Immature natural killer cell (primary cell): Measurements from ENCODE around the gene ANP32A. TPM values are rescaled to one million over a fixed set of nuclear protein-coding genes. Genes with fewer than 3 reads are reported as not detected.
"Not testable (repeated sequence)": the region's sequence is repeated elsewhere in the genome, so short reads cannot be mapped to it uniquely, and the experiment has no call there.

Experiments used
- DNase-seq, 3 donors: peaks; one replicate each; pipeline ENCODE4 v3.0.0; 2022; ENCODE audit warnings: mixed read lengths in 1 of 3
- H3K27ac Mint-ChIP-seq, 6 donors: one replicate each; pipeline ENCODE4 v1.8.0; 2020; ENCODE audit warnings: mixed read lengths in 6 of 6, mild to moderate bottlenecking in 5 of 6, inconsistent platforms in 4 of 6, moderate library complexity in 3 of 6
- H3K27me3 Mint-ChIP-seq, 3 donors: one replicate each; pipeline ENCODE4 v1.8.0; 2020 to 2021; ENCODE audit warnings: low read depth in 3 of 3, mild to moderate bottlenecking in 3 of 3, mixed read lengths in 3 of 3, moderate library complexity in 3 of 3, inconsistent platforms in 1 of 3
- H3K36me3 Mint-ChIP-seq, 3 donors: one replicate each; pipeline ENCODE4 v1.8.0; 2020; ENCODE audit warnings: mixed read lengths in 3 of 3, inconsistent platforms in 2 of 3, mild to moderate bottlenecking in 2 of 3
- H3K4me1 Mint-ChIP-seq, 2 donors: one replicate each; pipeline ENCODE4 v1.8.0; 2020; ENCODE audit warnings: inconsistent platforms in 2 of 2, mild to moderate bottlenecking in 2 of 2, mixed read lengths in 2 of 2, moderate library complexity in 1 of 2
- H3K4me3 Mint-ChIP-seq, 5 donors: one replicate each; pipeline ENCODE4 v1.8.0; 2020; ENCODE audit warnings: mild to moderate bottlenecking in 5 of 5, mixed read lengths in 5 of 5, inconsistent platforms in 3 of 5, moderate library complexity in 3 of 5
- H3K9me3 Mint-ChIP-seq, 6 donors: one replicate each; pipeline ENCODE4 v1.8.0; 2020; ENCODE audit warnings: mild to moderate bottlenecking in 6 of 6, mixed read lengths in 6 of 6, inconsistent platforms in 4 of 6, moderate library complexity in 3 of 6
- polyA plus RNA-seq, 3 donors: library from polyadenylated mRNA; unstranded; fragments of 300-500 nt; fragmentation: Illumina TruSeq; gene quantifications; one replicate each; pipeline ENCODE4 v1.2.3, GENCODE V29; 2021

Gene ANP32A
- polyA plus RNA-seq, 3 donors from 2014 or later, result 76.3 to 147 (median 85.2) TPM

GRCh38 chr15:68767833-68768232 lies 52.9 kb downstream of the ANP32A start:
- DNase-seq, result no peak
- Mint-ChIP-seq H3K27ac (no peak overlapping the region), H3K9me3 (peaks cover 0 to 1% (median 0%) of the 10 kb centered on the region in 6 donors), H3K27me3 (peaks cover 3 to 16% (median 7%) of the 10 kb centered on the region in 3 donors), H3K4me1 (no peaks in the 10 kb centered on the region), H3K4me3 (no peak overlapping the region), H3K36me3 (no peaks in the 10 kb centered on the region)

DNA sequence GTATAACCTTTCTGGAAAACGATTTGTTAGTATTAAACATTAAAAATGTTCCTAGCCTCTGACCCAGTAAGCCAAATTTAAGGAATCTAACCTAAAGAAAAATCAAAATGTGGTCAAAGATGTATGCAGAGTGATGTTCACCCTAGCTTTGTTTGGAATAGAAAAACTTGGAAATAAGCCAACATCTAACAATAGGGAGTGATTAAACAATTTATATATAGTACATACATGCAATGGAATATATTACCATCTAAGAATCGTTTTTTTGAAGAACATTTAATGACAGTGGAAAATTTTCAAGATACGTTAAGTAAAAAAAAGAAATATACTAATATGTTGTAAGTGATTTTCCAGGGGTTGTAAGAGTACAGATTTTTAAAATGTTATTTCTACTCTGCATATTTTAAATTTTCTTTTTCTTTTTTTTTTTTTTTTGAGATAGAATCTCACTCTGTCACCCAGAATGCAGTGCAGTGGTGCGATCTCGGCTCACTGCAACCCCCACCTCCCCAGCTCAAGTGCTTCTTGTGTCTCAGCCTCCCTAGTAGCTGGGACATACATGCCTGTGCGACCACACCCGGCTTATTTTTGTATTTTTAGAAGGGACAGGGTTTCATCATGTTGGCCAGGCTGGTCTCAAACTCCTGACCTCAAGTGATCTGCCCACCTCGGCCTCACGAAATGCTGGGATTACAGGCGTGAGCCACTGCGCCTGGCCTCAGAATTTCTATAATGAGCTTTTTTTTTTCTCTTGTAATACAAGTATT lies 54.9 kb downstream of the ANP32A start:
- no peak overlapping the region for H3K4me3 Mint-ChIP-seq
- no peak for DNase-seq
- H3K4me1 Mint-ChIP-seq, result no peaks in the 10 kb centered on the region
- H3K27me3 Mint-ChIP-seq, result peaks cover 5 to 24% (median 5%) of the 10 kb centered on the region in 3 donors
- H3K27ac Mint-ChIP-seq, result no peak overlapping the region
- no peaks in the 10 kb centered on the region for H3K9me3 Mint-ChIP-seq
- H3K36me3 Mint-ChIP-seq, result no peaks in the 10 kb centered on the region

DNA sequence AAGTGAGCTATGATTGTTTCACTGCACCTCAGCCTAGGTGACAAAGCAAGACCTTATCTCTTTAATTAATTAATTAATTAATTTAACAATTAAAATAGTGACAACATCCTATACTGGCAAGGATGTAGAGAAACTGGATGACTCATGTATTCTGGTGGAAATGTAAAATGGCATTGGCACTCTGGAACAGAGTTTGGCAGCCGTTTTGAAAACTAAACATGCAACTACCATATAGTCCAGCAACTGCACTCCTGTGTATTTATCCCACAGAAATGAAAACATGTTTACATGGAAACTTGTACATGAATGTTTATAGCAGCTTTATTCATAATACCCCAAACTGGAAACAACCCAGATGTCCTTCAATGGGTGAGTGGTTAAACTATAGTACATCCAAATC lies 56.6 kb downstream of the ANP32A start:
- Mint-ChIP-seq H3K4me3 (no peak overlapping the region), H3K27ac (no peak overlapping the region), H3K9me3 (no peaks in the 10 kb centered on the region), H3K27me3 (peaks cover 4 to 29% (median 5%) of the 10 kb centered on the region in 3 donors), H3K36me3 (no peaks in the 10 kb centered on the region), H3K4me1 (no peaks in the 10 kb centered on the region)
- DNase-seq, result no peak

DNA sequence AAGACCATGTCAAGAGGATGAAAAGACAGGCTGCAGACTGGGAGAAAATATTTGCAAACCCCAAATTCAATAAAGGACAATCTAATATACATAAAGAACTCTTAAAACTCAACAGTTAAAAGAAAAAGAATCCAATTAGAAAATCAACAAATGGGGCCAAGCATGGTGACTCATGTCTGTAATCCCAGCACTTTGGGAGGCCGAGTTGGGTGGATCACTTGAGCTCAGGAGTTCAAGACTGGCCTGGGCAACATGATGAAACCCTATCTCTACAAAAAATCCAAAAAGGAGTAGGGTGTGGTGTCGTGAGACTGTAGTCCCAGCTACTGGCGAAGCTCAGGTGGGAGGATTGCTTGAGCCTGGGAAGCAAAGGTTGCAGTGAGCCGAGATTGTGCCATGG lies 57.6 kb downstream of the ANP32A start:
- Mint-ChIP-seq H3K27ac (no peak overlapping the region), H3K9me3 (no peaks in the 10 kb centered on the region), H3K4me3 (no peak overlapping the region), H3K27me3 (peaks cover 2 to 22% (median 5%) of the 10 kb centered on the region in 3 donors), H3K36me3 (no peaks in the 10 kb centered on the region), H3K4me1 (no peaks in the 10 kb centered on the region)
- DNase-seq, result no peak

DNA sequence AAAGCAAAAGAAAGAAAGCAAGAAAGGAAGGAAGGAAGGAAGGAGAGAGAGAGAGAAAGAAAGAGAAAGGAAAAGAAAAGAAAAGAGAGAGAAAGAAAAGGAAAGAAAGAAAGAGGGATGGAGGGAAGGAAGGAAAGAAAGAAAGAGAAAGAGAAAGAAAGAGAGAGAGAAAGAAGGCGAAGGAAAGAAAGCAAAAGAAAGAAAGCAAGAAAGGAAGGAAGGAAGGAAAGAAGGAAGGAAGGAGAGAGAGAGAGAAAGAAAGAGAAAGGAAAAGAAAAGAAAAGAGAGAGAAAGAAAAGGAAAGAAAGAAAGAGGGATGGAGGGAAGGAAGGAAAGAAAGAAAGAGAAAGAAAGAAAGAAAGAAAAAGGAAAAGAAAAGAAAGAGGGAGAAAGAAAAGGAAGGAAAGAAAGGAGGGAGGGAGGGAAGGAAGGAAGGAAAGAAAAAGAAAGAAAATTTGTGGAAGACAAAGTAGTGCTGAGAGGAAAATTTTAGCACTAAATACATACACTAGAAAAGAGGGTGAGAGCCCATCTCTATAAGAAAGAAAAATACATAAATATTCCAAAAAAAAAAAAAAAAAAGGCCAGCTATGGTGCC lies 60.6 kb downstream of the ANP32A start:
- not testable (repeated sequence) for H3K4me1 Mint-ChIP-seq, DNase-seq, H3K9me3 Mint-ChIP-seq, H3K36me3 Mint-ChIP-seq, H3K27ac Mint-ChIP-seq, H3K4me3 Mint-ChIP-seq
- H3K27me3 Mint-ChIP-seq, result peaks cover 2 to 20% (median 5%) of the 10 kb centered on the region in 3 donors

DNA sequence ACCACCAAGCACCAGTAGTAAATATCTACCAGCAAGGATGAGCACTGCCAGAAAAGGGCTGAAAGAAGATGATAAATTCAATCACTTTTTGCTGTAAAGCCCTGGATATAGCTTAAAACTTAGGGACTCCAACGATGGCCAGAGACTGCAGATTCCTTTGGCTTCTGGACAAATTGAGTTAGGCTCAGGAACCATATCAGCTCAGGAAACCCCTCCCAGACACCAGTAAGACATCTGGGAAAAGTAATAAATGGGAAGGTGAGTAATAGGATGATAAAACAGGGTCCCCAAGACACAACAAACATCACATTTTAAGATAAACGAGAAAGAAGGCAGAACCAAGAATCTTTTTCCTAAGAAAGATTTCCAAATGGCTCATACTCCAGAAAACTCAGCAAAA lies 65.0 kb downstream of the ANP32A start:
- no peak for DNase-seq
- H3K4me1 Mint-ChIP-seq, result peaks cover 6 to 13% of the 10 kb centered on the region in 2 donors
- peaks cover 0 to 7% (median 0%) of the 10 kb centered on the region in 3 donors for H3K27me3 Mint-ChIP-seq
- no peaks in the 10 kb centered on the region for H3K9me3 Mint-ChIP-seq
- H3K36me3 Mint-ChIP-seq, result no peaks in the 10 kb centered on the region
- H3K4me3 Mint-ChIP-seq, result no peak overlapping the region
- H3K27ac Mint-ChIP-seq, result peak overlapping the region in 2 of 6 donors; percentile 6

DNA sequence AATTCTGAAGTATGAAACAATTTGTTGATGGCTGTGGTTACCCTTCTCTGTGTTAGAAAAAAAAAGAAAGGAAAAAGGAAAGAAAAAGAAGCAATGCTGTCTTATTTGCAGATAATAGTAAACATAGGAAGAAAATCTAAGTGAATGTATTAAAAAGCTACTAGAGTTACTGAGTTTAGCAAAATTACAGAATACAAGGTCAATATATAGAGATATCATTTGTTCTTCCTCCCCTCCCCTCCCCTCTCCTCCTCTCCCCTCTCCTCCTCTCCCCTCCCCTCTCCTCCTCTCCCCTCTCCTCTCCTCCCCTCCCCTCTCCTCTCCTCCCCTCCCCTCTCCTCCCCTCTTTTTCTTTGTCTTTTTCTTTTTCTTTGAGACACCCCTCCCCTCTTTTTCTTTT lies 69.1 kb downstream of the ANP32A start:
- H3K4me1 Mint-ChIP-seq, result peaks cover 6 to 13% of the 10 kb centered on the region in 2 donors
- no peak for DNase-seq
- H3K27ac Mint-ChIP-seq, result no peak overlapping the region
- H3K4me3 Mint-ChIP-seq, result no peak overlapping the region
- H3K36me3 Mint-ChIP-seq, result no peaks in the 10 kb centered on the region
- no peaks in the 10 kb centered on the region for H3K9me3 Mint-ChIP-seq
- no peaks in the 10 kb centered on the region for H3K27me3 Mint-ChIP-seq

DNA sequence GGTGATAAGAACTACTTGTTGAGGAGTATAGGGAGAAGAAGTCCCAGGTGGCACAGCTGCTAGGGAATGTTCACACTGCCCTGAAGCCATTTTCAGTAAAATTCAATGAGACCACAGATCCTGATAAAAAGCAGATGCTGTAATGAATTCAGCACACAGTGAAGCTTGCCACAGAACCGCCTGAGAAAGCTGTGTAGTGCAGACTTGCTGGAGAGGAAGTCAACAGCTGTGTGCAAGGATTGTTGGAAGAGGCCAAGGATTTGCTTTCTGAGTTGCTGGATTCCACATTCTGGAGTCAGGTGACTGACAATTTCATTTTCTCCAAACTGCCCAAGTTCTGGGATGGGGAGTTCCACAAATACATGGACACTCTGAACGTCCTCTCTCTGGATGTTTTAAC lies 70.9 kb downstream of the ANP32A start:
- no peaks in the 10 kb centered on the region for H3K9me3 Mint-ChIP-seq
- no peaks in the 10 kb centered on the region for H3K27me3 Mint-ChIP-seq
- no peak for DNase-seq
- no peak overlapping the region for H3K27ac Mint-ChIP-seq
- H3K4me1 Mint-ChIP-seq, result peaks cover 3 to 9% of the 10 kb centered on the region in 2 donors
- no peaks in the 10 kb centered on the region for H3K36me3 Mint-ChIP-seq
- no peak overlapping the region for H3K4me3 Mint-ChIP-seq

GRCh38 chr15:68749365-68749764 lies 71.3 kb downstream of the ANP32A start:
- Mint-ChIP-seq H3K4me1 (peaks cover 1 to 6% of the 10 kb centered on the region in 2 donors), H3K27me3 (no peaks in the 10 kb centered on the region), H3K4me3 (no peak overlapping the region), H3K27ac (no peak overlapping the region), H3K36me3 (no peaks in the 10 kb centered on the region), H3K9me3 (no peaks in the 10 kb centered on the region)
- DNase-seq, result no peak

DNA sequence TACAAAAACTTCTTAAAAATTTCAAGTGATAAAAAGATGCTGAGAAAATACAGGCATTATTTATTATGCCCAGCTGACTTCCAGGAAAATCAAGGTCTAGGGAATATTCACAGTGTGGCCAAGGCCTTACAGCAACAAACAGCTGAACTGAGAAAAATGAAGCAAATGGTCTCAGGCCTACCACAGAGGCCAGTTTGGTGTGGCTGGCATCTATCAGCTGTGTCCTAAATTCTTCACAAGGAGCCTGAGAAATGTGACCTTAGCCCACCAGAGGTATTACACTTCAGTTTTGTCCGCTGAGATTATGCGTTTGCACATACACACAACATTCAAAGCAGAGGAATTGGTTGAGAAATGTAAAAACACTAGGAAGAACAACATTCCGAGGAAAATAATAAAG lies 77.4 kb downstream of the ANP32A start:
- H3K9me3 Mint-ChIP-seq, result no peaks in the 10 kb centered on the region
- H3K27me3 Mint-ChIP-seq, result peaks cover 0 to 4% (median 3%) of the 10 kb centered on the region in 3 donors
- no peak for DNase-seq

DNA sequence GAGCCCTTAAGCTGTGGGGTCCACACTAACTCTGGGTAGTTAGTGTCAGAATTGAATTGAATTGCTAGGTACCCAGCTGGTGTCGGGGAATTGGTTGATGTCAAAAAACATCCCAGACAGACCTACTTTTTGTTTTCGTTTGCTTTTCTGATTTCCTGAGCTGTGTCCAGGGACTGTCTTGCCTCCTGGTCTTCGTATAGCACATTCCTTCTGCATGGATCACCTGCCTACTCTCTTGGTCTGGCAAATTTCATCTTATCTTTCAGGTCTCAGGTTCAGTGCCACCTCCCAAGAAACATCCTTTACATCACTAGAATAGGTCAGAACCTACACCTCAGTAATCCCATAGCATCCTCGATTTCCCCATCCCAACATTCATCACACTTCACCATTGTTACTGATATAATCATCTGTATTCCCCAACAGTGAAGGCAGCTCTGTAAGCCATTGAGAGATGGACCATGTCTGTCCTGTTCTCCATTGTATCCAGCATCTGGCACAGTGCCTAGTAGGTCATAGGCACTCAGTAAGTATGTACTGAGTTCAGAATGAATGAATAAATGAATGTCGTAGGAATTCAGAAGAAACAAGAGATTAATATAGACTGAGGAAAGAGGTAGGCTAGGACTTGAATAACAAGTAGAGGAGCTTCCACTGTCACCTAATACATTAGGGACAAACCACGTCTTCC lies 81.2 kb downstream of the ANP32A start:
- Mint-ChIP-seq H3K27me3 (peaks cover 3 to 4% (median 3%) of the 10 kb centered on the region in 3 donors), H3K27ac (no peak overlapping the region), H3K4me1 (no peaks in the 10 kb centered on the region), H3K4me3 (no peak overlapping the region), H3K9me3 (no peaks in the 10 kb centered on the region), H3K36me3 (no peaks in the 10 kb centered on the region)
- DNase-seq, result no peak

More for the DNA sequence above, 77.4 kb downstream of the ANP32A start:
- no peaks in the 10 kb centered on the region for H3K36me3 Mint-ChIP-seq
- H3K4me1 Mint-ChIP-seq, result no peaks in the 10 kb centered on the region
- no peak overlapping the region for H3K4me3 Mint-ChIP-seq
- H3K27ac Mint-ChIP-seq, result no peak overlapping the region

DNA sequence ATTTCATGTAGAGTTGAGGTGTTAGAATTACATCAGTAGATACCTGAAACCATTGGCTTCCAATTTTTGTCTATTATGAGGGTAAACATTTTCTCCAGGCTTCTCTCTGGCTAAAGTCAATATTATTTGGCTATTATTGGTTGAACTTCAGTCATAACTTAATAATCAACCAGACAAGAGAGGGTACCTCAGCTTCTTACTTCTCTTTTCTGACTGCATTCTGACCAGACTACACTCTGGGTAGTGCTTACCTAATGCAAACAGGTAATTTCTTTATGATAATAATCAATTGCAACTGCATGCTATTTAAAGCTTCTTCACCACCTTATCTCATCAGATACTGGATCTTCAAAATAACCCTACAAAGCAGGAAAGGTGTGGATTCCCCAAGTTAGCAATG lies 85.1 kb downstream of the ANP32A start:
- Mint-ChIP-seq H3K4me3 (no peak overlapping the region), H3K36me3 (no peaks in the 10 kb centered on the region), H3K9me3 (no peaks in the 10 kb centered on the region), H3K27ac (no peak overlapping the region), H3K27me3 (peaks cover 0 to 3% (median 3%) of the 10 kb centered on the region in 3 donors), H3K4me1 (peaks cover 3 to 7% of the 10 kb centered on the region in 2 donors)
- DNase-seq, result no peak

DNA sequence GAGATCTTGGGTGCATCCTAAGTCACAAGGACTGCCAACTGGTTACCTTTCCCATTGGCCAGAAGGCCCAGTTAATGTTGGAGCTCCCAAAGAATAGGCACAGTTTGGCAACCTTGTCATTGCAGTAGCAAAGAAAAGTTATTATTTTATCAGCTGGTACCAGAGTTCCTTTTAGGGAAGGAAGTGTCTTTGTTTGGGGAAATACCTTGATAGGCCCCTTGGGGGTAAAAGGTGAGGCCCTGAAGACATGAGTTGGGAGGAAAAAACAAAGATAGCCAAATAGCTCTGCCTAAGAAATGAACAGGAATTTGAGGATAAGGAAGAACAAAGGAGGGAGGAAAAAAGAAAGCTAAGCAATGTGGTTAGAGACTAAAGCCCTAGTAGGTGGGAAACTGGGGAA lies 85.8 kb downstream of the ANP32A start:
- peaks cover 0 to 3% (median 0%) of the 10 kb centered on the region in 3 donors for H3K27me3 Mint-ChIP-seq
- H3K27ac Mint-ChIP-seq, result no peak overlapping the region
- no peak overlapping the region for H3K4me3 Mint-ChIP-seq
- peaks cover 3 to 7% of the 10 kb centered on the region in 2 donors for H3K4me1 Mint-ChIP-seq
- H3K36me3 Mint-ChIP-seq, result no peaks in the 10 kb centered on the region
- no peaks in the 10 kb centered on the region for H3K9me3 Mint-ChIP-seq
- DNase-seq, result no peak

DNA sequence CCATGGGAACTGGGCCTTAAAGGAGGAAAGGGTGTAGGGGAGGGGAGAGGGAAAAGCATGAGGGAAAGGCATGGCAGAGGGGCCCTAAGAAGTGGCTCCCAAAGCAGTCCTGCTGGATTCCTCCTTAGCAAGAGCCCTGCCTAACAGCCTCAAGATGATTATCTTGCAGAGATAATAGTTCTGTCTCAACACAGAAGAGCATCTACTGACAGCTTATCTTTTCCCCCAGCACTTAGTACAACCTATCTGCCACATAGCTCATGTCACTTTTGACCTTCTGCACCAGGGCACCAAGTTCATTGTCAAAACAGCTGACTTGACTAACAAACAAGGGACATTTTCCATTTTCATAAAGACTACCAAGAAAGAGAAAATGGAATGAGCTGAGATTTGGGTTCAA lies 86.3 kb downstream of the ANP32A start:
- Mint-ChIP-seq H3K27me3 (peaks cover 0 to 3% (median 0%) of the 10 kb centered on the region in 3 donors), H3K4me3 (no peak overlapping the region), H3K9me3 (no peaks in the 10 kb centered on the region), H3K4me1 (peaks cover 3 to 7% of the 10 kb centered on the region in 2 donors), H3K27ac (no peak overlapping the region), H3K36me3 (no peaks in the 10 kb centered on the region)
- DNase-seq, result no peak
